ENCODE data around the gene ADAMTSL4. TPM values are rescaled to one million over a fixed set of nuclear protein-coding genes. Genes with fewer than 3 reads are reported as not detected.

Gene ADAMTSL4
- total and polyA plus RNA-seq, 9 of the 15 experiments (the other 6 are each of a cell fraction or from before 2014, with no cell fraction given) = 12.7 to 212 (median 35.6) TPM

- no TSS peak for BruUV-seq (replicated peaks)
- DNase-seq (ENCODE audit: extremely low read depth in 1 of 4, low spot score in 3 of 4) (peak in 1 of 4 experiments; percentile 28), FAIRE-seq (no peak), ATAC-seq (no peak)
- Histone ChIP-seq H3K9me3 (replicated peaks; ENCODE audit: control insufficient read depth, insufficient read depth, low read depth, low read length) (no peaks in the 10 kb centered on the region), H2AFZ (ENCODE audit: low read depth, low read length) (peak overlapping the region; percentile 63), H3K9ac (ENCODE audit: insufficient read depth in 1 of 2, low read depth in 2 of 2, low read length in 2 of 2) (peak overlapping the region in 1 of 2 experiments; percentile 22; a peak in 1 of 4 replicates), H3K4me3 (no peak overlapping the region), H3K27ac (ENCODE audit: extremely low read depth, low read depth, low read length) (peak overlapping the region; percentile 87; the same call in 2 of the 3 replicates), H3K4me2 (ENCODE audit: insufficient read depth, low read length) (no peak overlapping the region), H4K20me1 (replicated peaks; ENCODE audit: control insufficient read depth, insufficient read depth, low read length) (no peaks in the 10 kb centered on the region), H3K27me3 (ENCODE audit: control insufficient read depth in 2 of 2, insufficient read depth in 2 of 2, low read length in 2 of 2) (no peaks in the 10 kb centered on the region), H3K9me1 (ENCODE audit: control insufficient read depth, insufficient read depth, low read length) (no peaks in the 10 kb centered on the region), H3K36me3 (ENCODE audit: control insufficient read depth, insufficient read depth, low read length) (no peaks in the 10 kb centered on the region), H3K4me1 (replicated peaks in 1 of 2; ENCODE audit: control insufficient read depth in 2 of 2, insufficient read depth in 2 of 2, low read length in 2 of 2) (peaks cover 30 to 52% of the 10 kb centered on the region in 2 experiments), H3K79me2 (ENCODE audit: control insufficient read depth, insufficient read depth, low read length) (peaks cover 24% of the 10 kb centered on the region)
- intact Hi-C loops (cut with micrococcal nuclease) (loop anchor here (10.0 kb wide), 1 partner anchor 179 kb away; the partner anchor contains the start of gene RPRD2), in situ Hi-C loops (cut with MboI) (no loop called here)
- POLR2A ChIA-PET = interaction anchor here (0.7 to 8.9 kb wide), 4 partner anchors 9 to 28 kb away, joined by 3 to 53 read pairs (median 11); partner anchors contain the start of gene FALEC
- CTCF ChIA-PET (ENCODE audit: low intra/inter-chr PET ratio) = no interaction called here
- 41% methylated on average over 3 of the region's 3 CpGs for WGBS (ENCODE audit: insufficient coverage, low coverage, missing lambda C conversion rate)
- TF ChIP-seq TBL1XR1 (IDR thresholded peaks at IDR 0.05; ENCODE audit: low read length in 2 of 2) = 0 out of 4 replicates have a peak, but pooled peaks of 1 of the 2 experiments have one; percentile 34
- TF ChIP-seq ZNF518B (CRISPR knock-in tag; IDR thresholded peaks at IDR 0.05) = no peak
Measured at GRCh38 chr1:150544204-150544603, 5.0 kb upstream of the ADAMTSL4 start.

Measured in K562 (cell line).